Daoy (cell line): Measurements from ENCODE around the gene IQUB. TPM values are rescaled to one million over a fixed set of nuclear protein-coding genes. Genes with fewer than 3 reads are reported as not detected.
"Not testable (repeated sequence)": the region's sequence is repeated elsewhere in the genome, so short reads cannot be mapped to it uniquely, and the experiment has no call there.

Experiments
- DNase-seq: peaks from one replicate; pipeline ENCODE4 v3.0.0-alpha.2; 2015; ENCODE audit warnings: low read depth
- total RNA-seq: library from RNA; depleted of rRNA; stranded (reverse); fragments of >200 nt; shearing (Covaris generic); gene quantifications from 2 replicates; pipeline ENCODE4 v1.2.3, GENCODE V29; 2014

The IQUB gene
- total RNA-seq, 1 experiment from 2014 or later: 0.74 TPM

GRCh38 chr7:123492485-123492884 is 41.9 kb downstream of the IQUB start:
- peak; percentile 10 for DNase-seq

- DNase-seq: no peak
Measured at GRCh38 chr7:123485721-123486120, 48.7 kb downstream of the IQUB start.

- DNase-seq: no peak
Measured at GRCh38 chr7:123485187-123485586, 49.2 kb downstream of the IQUB start.

- DNase-seq: no peak
Measured at GRCh38 chr7:123484199-123484598, 50.2 kb downstream of the IQUB start.

GRCh38 chr7:123480107-123480506 is 54.3 kb downstream of the IQUB start:
- no peak for DNase-seq

- not testable (repeated sequence) for DNase-seq
Measured at GRCh38 chr7:123478056-123478455, 56.3 kb downstream of the IQUB start.

- no peak for DNase-seq
Measured at GRCh38 chr7:123472750-123473445, 61.5 kb downstream of the IQUB start.

GRCh38 chr7:123472327-123472726 is 62.1 kb downstream of the IQUB start:
- no peak for DNase-seq

GRCh38 chr7:123468303-123468702 is 66.1 kb downstream of the IQUB start:
- DNase-seq: no peak

GRCh38 chr7:123463890-123464289 is 70.5 kb downstream of the IQUB start:
- no peak for DNase-seq

GRCh38 chr7:123460616-123461015 is 73.8 kb downstream of the IQUB start:
- peak; percentile 4 for DNase-seq

GRCh38 chr7:123455965-123456470 is 78.4 kb downstream of the IQUB start:
- no peak for DNase-seq

- DNase-seq: no peak
Measured at GRCh38 chr7:123440101-123440548, 94.3 kb downstream of the IQUB start.

- DNase-seq: no peak
Measured at GRCh38 chr7:123439191-123439590, 95.2 kb downstream of the IQUB start.

GRCh38 chr7:123437447-123437995 is 96.9 kb downstream of the IQUB start:
- DNase-seq: no peak

- DNase-seq: no peak
Measured at GRCh38 chr7:123435080-123435700, 99.2 kb downstream of the IQUB start.

- DNase-seq: no peak
Measured at GRCh38 chr7:123433665-123434064, 100.7 kb downstream of the IQUB start.

GRCh38 chr7:123432601-123433000 is 101.8 kb downstream of the IQUB start:
- no peak for DNase-seq

GRCh38 chr7:123431075-123431614 is 103.2 kb downstream of the IQUB start:
- DNase-seq: no peak

GRCh38 chr7:123425246-123425645 is 109.1 kb downstream of the IQUB start:
- no peak for DNase-seq

- no peak for DNase-seq
Measured at GRCh38 chr7:123424463-123424862, 109.9 kb downstream of the IQUB start.

GRCh38 chr7:123423622-123424021 is 110.8 kb downstream of the IQUB start:
- no peak for DNase-seq

GRCh38 chr7:123417580-123417979 is 116.8 kb downstream of the IQUB start:
- DNase-seq: no peak
